Uterus (tissue), 4 donors: ENCODE measurements around the gene CLEC5A. TPM values are rescaled to one million over a fixed set of nuclear protein-coding genes. Genes with fewer than 3 reads are reported as not detected.
"Not testable (repeated sequence)": the region's sequence is repeated elsewhere in the genome, so short reads cannot be mapped to it uniquely, and the experiment has no call there.

ENCODE experiments used
- DNase-seq, 2 donors: peaks; one replicate each; pipeline ENCODE4 v3.0.0-alpha.2; 2019 to 2020
- H3K27ac ChIP-seq, 2 donors: fragments of 200-600 bp; sonication (generic); 1 replicate in 1 of 2; 2 replicates in 1 of 2; pipeline ENCODE4 v1.5.1; 2016 to 2018
- H3K27me3 ChIP-seq, 2 donors: fragments of 200-600 bp; sonication (generic); one replicate each; pipeline ENCODE4 v1.5.1; 2018 to 2019; ENCODE audit warnings: control low read depth in 1 of 2
- H3K36me3 ChIP-seq, 2 donors: fragments of 200-600 bp; sonication (generic); one replicate each; pipeline ENCODE4 v1.5.1; 2019; ENCODE audit warnings: control low read depth in 1 of 2
- H3K4me1 ChIP-seq, 2 donors: fragments of 200-600 bp; sonication (generic); one replicate each; pipeline ENCODE4 v1.5.1; 2018 to 2019; ENCODE audit warnings: control low read depth in 1 of 2
- H3K4me3 ChIP-seq, 2 donors: fragments of 200-600 bp; sonication (generic); 1 replicate in 1 of 2; 2 replicates in 1 of 2; pipeline ENCODE4 v1.5.1; 2018 to 2019; ENCODE audit warnings: mild to moderate bottlenecking in 1 of 2
- H3K9me3 ChIP-seq, 2 donors: fragments of 200-600 bp; sonication (generic); one replicate each; pipeline ENCODE4 v1.5.1; 2019; ENCODE audit warnings: control low read depth in 1 of 2
- CTCF ChIP-seq, 4 experiments: fragments of 200-600 bp in 2 of 4; fragments of 450-650 bp in 2 of 4; sonication (generic) in 2 of 4; IDR thresholded peaks; one replicate each; pipeline ENCODE4 v1.5.1; 2016 to 2019; ENCODE audit warnings: antibody characterized with exemption in 4 of 4, mild to moderate bottlenecking in 2 of 4, moderate library complexity in 1 of 4
- POLR2A ChIP-seq, 2 donors: fragments of 450-650 bp; IDR thresholded peaks; one replicate each; pipeline ENCODE4 v1.6.1; 2016; ENCODE audit warnings: antibody characterized with exemption in 2 of 2, mild to moderate bottlenecking in 1 of 2, moderate library complexity in 1 of 2
- intact Hi-C: fragments of 100-400 bp; cut with DNase I; formaldehyde crosslinking; loops from one replicate; pipeline ENCODE4 v1.15.1; 2023; ENCODE audit warnings: low total_unique reads
- total RNA-seq, 4 donors: library from RNA; depleted of rRNA in 3 of 4; stranded (reverse); fragments of >200 nt in 3 of 4; gene quantifications; one replicate each; pipeline versions ENCODE4 v1.1.0 to v1.2.4, GENCODE V29; 2014 to 2023
- donor health status: DM: yes; HTN: yes; CAD: no.

CLEC5A gene
- total RNA-seq, 4 donors from 2014 or later = 0.28 to 3.8 TPM; not detected in 2

- Histone ChIP-seq H3K27ac (no peak overlapping the region), H3K36me3 (no peaks in the 10 kb centered on the region), H3K27me3 (no peaks in the 10 kb centered on the region), H3K9me3 (no peaks in the 10 kb centered on the region), H3K4me3 (no peak overlapping the region), H3K4me1 (no peaks in the 10 kb centered on the region)
- TF ChIP-seq CTCF (IDR thresholded peaks at IDR 0.05) (no peak), POLR2A (IDR thresholded peaks at IDR 0.05) (no peak)
- intact Hi-C loops = no loop called here
- DNase-seq = no peak
Observed at GRCh38 chr7:141990011-141990725, 43.4 kb upstream of the CLEC5A start.

GRCh38 chr7:141987803-141988202 lies 41.0 kb upstream of the CLEC5A start:
- H3K4me1 ChIP-seq, H3K9me3 ChIP-seq, H3K4me3 ChIP-seq, intact Hi-C loops, H3K36me3 ChIP-seq, H3K27me3 ChIP-seq, H3K27ac ChIP-seq, DNase-seq: not testable (repeated sequence)

GRCh38 chr7:141986923-141987322 lies 40.1 kb upstream of the CLEC5A start:
- intact Hi-C loops = no loop called here
- DNase-seq = no peak
- Histone ChIP-seq H3K4me3 (no peak overlapping the region), H3K27me3 (no peaks in the 10 kb centered on the region), H3K36me3 (no peaks in the 10 kb centered on the region), H3K27ac (no peak overlapping the region), H3K9me3 (no peaks in the 10 kb centered on the region), H3K4me1 (no peaks in the 10 kb centered on the region)
- TF ChIP-seq CTCF (IDR thresholded peaks at IDR 0.05) = no peak
- TF ChIP-seq POLR2A (IDR thresholded peaks at IDR 0.05) = no peak

- H3K27me3 ChIP-seq, DNase-seq, H3K9me3 ChIP-seq, H3K36me3 ChIP-seq, H3K4me1 ChIP-seq, intact Hi-C loops, H3K27ac ChIP-seq, H3K4me3 ChIP-seq: not testable (repeated sequence)
Observed at GRCh38 chr7:141985926-141986325, 39.2 kb upstream of the CLEC5A start.

- H3K27me3 ChIP-seq = no peaks in the 10 kb centered on the region
- intact Hi-C loops = no loop called here
- DNase-seq = no peak
- H3K27ac ChIP-seq = no peak overlapping the region
- no peak for TF ChIP-seq POLR2A (IDR thresholded peaks at IDR 0.05)
- no peak for TF ChIP-seq CTCF (IDR thresholded peaks at IDR 0.05)
- no peaks in the 10 kb centered on the region for H3K9me3 ChIP-seq
- H3K4me3 ChIP-seq = no peak overlapping the region
- H3K36me3 ChIP-seq = no peaks in the 10 kb centered on the region
- no peaks in the 10 kb centered on the region for H3K4me1 ChIP-seq
Observed at GRCh38 chr7:141979568-141979967, 32.8 kb upstream of the CLEC5A start.

- no peaks in the 10 kb centered on the region for H3K27me3 ChIP-seq
- intact Hi-C loops = no loop called here
- no peak overlapping the region for H3K4me3 ChIP-seq
- TF ChIP-seq POLR2A (IDR thresholded peaks at IDR 0.05) = no peak
- no peak overlapping the region for H3K27ac ChIP-seq
- H3K36me3 ChIP-seq = no peaks in the 10 kb centered on the region
- no peaks in the 10 kb centered on the region for H3K4me1 ChIP-seq
- no peaks in the 10 kb centered on the region for H3K9me3 ChIP-seq
- no peak for DNase-seq
Observed at GRCh38 chr7:141978351-141978750, 31.6 kb upstream of the CLEC5A start.
